HAP-1 (cell line): ENCODE data around the gene FAM98B.

Experiments
- DNase-seq, 2 experiments: peaks; one replicate each; pipeline ENCODE4 v3.0.0-alpha.2; 2016 to 2020; ENCODE audit warnings: low spot score in 2 of 2
- H3K27me3 ChIP-seq: fragments of 250-450 bp; sonication (Bioruptor Pico); 2 replicates; pipeline ENCODE4 v1.5.1; 2020; ENCODE audit warnings: low read depth, mild to moderate bottlenecking, moderate library complexity
- H3K36me3 ChIP-seq: fragments of 250-450 bp; sonication (Bioruptor Pico); replicated peaks from 2 replicates; pipeline ENCODE4 v1.5.1; 2020; ENCODE audit warnings: mild to moderate bottlenecking
- H3K4me1 ChIP-seq: fragments of 250-450 bp; sonication (Bioruptor Pico); 2 replicates; pipeline ENCODE4 v1.5.1; 2020; ENCODE audit warnings: mild to moderate bottlenecking
- H3K4me3 ChIP-seq: fragments of 250-450 bp; sonication (Bioruptor Pico); 2 replicates; pipeline ENCODE4 v1.5.1; 2020; ENCODE audit warnings: mild to moderate bottlenecking, moderate library complexity
- H3K9me3 ChIP-seq: fragments of 250-450 bp; sonication (Bioruptor Pico); 2 replicates; pipeline ENCODE4 v1.5.1; 2020; ENCODE audit warnings: mild to moderate bottlenecking, moderate library complexity
- in situ Hi-C: fragments of 300-500 bp; cut with MboI; formaldehyde crosslinking; loops from 3 replicates; pipeline ENCODE4 v1.14.3; 2020; ENCODE audit warnings: low sequenced_read_pairs, inconsistent platforms, mixed read lengths

The FAM98B gene

GRCh38 chr15:38503496-38503895, 49.6 kb downstream of the FAM98B start:
- DNase-seq: no peak
- no peaks in the 10 kb centered on the region for H3K4me1 ChIP-seq
- peaks cover 8% of the 10 kb centered on the region; the same call in 1 of the 2 replicates for H3K36me3 ChIP-seq
- H3K27me3 ChIP-seq: no peaks in the 10 kb centered on the region
- in situ Hi-C loops: no loop called here
- no peaks in the 10 kb centered on the region for H3K9me3 ChIP-seq
- H3K4me3 ChIP-seq: no peak overlapping the region

GRCh38 chr15:38504680-38505467, 50.9 kb downstream of the FAM98B start:
- Histone ChIP-seq H3K27me3 (no peaks in the 10 kb centered on the region), H3K9me3 (no peaks in the 10 kb centered on the region), H3K4me1 (no peaks in the 10 kb centered on the region), H3K36me3 (peaks cover 8% of the 10 kb centered on the region; the same call in 1 of the 2 replicates), H3K4me3 (no peak overlapping the region)
- DNase-seq: no peak
- in situ Hi-C loops: no loop called here

- no peak overlapping the region for H3K4me3 ChIP-seq
- no peak for DNase-seq
- in situ Hi-C loops: no loop called here
- H3K36me3 ChIP-seq: peaks cover 8% of the 10 kb centered on the region; the same call in 1 of the 2 replicates
- no peaks in the 10 kb centered on the region for H3K9me3 ChIP-seq
- H3K27me3 ChIP-seq: no peaks in the 10 kb centered on the region
- no peaks in the 10 kb centered on the region for H3K4me1 ChIP-seq
These were observed 53.1 kb downstream of the FAM98B start for GRCh38 chr15:38506997-38507396.

GRCh38 chr15:38507570-38507969, 53.6 kb downstream of the FAM98B start:
- H3K27me3 ChIP-seq: no peaks in the 10 kb centered on the region

GRCh38 chr15:38508647-38509046, 54.7 kb downstream of the FAM98B start:
- Histone ChIP-seq H3K36me3 (no peaks in the 10 kb centered on the region; the same call in 1 of the 2 replicates), H3K4me3 (no peak overlapping the region), H3K4me1 (no peaks in the 10 kb centered on the region), H3K9me3 (no peaks in the 10 kb centered on the region), H3K27me3 (no peaks in the 10 kb centered on the region)
- DNase-seq: no peak
- in situ Hi-C loops: no loop called here

More at GRCh38 chr15:38507570-38507969, 53.6 kb downstream of the FAM98B start:
- Histone ChIP-seq H3K4me3 (no peak overlapping the region), H3K4me1 (no peaks in the 10 kb centered on the region), H3K9me3 (no peaks in the 10 kb centered on the region), H3K36me3 (peaks cover 4% of the 10 kb centered on the region; the same call in 1 of the 2 replicates)
- DNase-seq: no peak
- in situ Hi-C loops: no loop called here

GRCh38 chr15:38509152-38509551, 55.2 kb downstream of the FAM98B start:
- in situ Hi-C loops: no loop called here
- H3K9me3 ChIP-seq: no peaks in the 10 kb centered on the region
- H3K4me3 ChIP-seq: no peak overlapping the region
- DNase-seq: no peak
- H3K27me3 ChIP-seq: no peaks in the 10 kb centered on the region
- H3K36me3 ChIP-seq: no peaks in the 10 kb centered on the region
- no peaks in the 10 kb centered on the region for H3K4me1 ChIP-seq

GRCh38 chr15:38512901-38513300, 59.0 kb downstream of the FAM98B start:
- Histone ChIP-seq H3K4me1 (no peaks in the 10 kb centered on the region), H3K27me3 (no peaks in the 10 kb centered on the region), H3K9me3 (no peaks in the 10 kb centered on the region), H3K4me3 (no peak overlapping the region), H3K36me3 (no peaks in the 10 kb centered on the region)
- DNase-seq: no peak
- in situ Hi-C loops: no loop called here

GRCh38 chr15:38514601-38515000, 60.7 kb downstream of the FAM98B start:
- no peaks in the 10 kb centered on the region for H3K27me3 ChIP-seq
- H3K4me1 ChIP-seq: no peaks in the 10 kb centered on the region
- no peak overlapping the region for H3K4me3 ChIP-seq
- no peaks in the 10 kb centered on the region for H3K9me3 ChIP-seq
- in situ Hi-C loops: no loop called here
- no peak for DNase-seq
- no peaks in the 10 kb centered on the region for H3K36me3 ChIP-seq

- no peak overlapping the region for H3K4me3 ChIP-seq
- in situ Hi-C loops: no loop called here
- no peaks in the 10 kb centered on the region for H3K36me3 ChIP-seq
- H3K27me3 ChIP-seq: no peaks in the 10 kb centered on the region
- DNase-seq: no peak
- H3K4me1 ChIP-seq: no peaks in the 10 kb centered on the region
- H3K9me3 ChIP-seq: no peaks in the 10 kb centered on the region
These were observed 62.7 kb downstream of the FAM98B start for GRCh38 chr15:38516626-38517025.

GRCh38 chr15:38517312-38517975, 63.5 kb downstream of the FAM98B start:
- in situ Hi-C loops: no loop called here
- no peaks in the 10 kb centered on the region for H3K9me3 ChIP-seq
- no peaks in the 10 kb centered on the region for H3K4me1 ChIP-seq
- no peak overlapping the region for H3K4me3 ChIP-seq
- DNase-seq: no peak
- H3K27me3 ChIP-seq: no peaks in the 10 kb centered on the region
- H3K36me3 ChIP-seq: no peaks in the 10 kb centered on the region

GRCh38 chr15:38518084-38518483, 64.2 kb downstream of the FAM98B start:
- no peak overlapping the region for H3K4me3 ChIP-seq
- in situ Hi-C loops: no loop called here
- DNase-seq: no peak
- H3K4me1 ChIP-seq: no peaks in the 10 kb centered on the region
- no peaks in the 10 kb centered on the region for H3K36me3 ChIP-seq
- H3K27me3 ChIP-seq: no peaks in the 10 kb centered on the region
- H3K9me3 ChIP-seq: no peaks in the 10 kb centered on the region

- Histone ChIP-seq H3K9me3 (no peaks in the 10 kb centered on the region), H3K36me3 (no peaks in the 10 kb centered on the region), H3K4me1 (no peaks in the 10 kb centered on the region), H3K27me3 (no peaks in the 10 kb centered on the region), H3K4me3 (no peak overlapping the region)
- in situ Hi-C loops: no loop called here
- no peak for DNase-seq
These were observed 66.1 kb downstream of the FAM98B start for GRCh38 chr15:38520035-38520434.

- H3K9me3 ChIP-seq: no peaks in the 10 kb centered on the region
- H3K4me1 ChIP-seq: no peaks in the 10 kb centered on the region
- H3K27me3 ChIP-seq: no peaks in the 10 kb centered on the region
- DNase-seq: no peak
- no peaks in the 10 kb centered on the region for H3K36me3 ChIP-seq
- no peak overlapping the region for H3K4me3 ChIP-seq
- in situ Hi-C loops: no loop called here
These were observed 67.4 kb downstream of the FAM98B start for GRCh38 chr15:38521316-38521715.

GRCh38 chr15:38522922-38523321, 69.0 kb downstream of the FAM98B start:
- no peak for DNase-seq
- H3K4me3 ChIP-seq: no peak overlapping the region
- H3K9me3 ChIP-seq: no peaks in the 10 kb centered on the region
- in situ Hi-C loops: no loop called here
- no peaks in the 10 kb centered on the region for H3K36me3 ChIP-seq
- no peaks in the 10 kb centered on the region for H3K4me1 ChIP-seq
- no peaks in the 10 kb centered on the region for H3K27me3 ChIP-seq
